ENCODE results near the gene ACOX2.

DNA sequence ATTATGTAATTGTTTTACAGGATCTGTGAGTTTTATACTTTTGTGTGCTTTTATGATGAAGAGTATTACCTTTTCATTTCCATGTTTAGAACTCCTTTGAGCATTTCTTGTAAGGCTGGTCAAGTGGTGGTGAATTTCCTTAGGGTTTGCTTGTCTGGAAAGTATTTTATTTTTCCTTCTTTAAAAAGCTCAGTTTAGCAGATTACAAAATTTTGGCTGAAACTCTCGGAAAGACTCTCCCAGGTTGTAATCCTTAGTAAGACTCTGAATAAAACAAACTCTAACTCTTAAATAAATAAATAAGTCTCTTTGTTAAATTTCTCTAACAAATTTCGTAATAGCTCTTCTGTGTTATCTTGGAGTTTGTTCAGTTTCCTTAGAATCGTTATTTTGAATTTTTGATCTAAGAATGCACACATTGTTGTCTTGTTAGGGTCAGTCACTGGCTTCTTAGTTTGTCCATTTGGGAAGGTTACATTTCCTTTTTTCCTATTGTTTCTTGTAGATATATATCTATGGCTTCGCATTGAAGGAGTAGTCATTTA is 14.7 kb upstream of the ACOX2 start:
- TF ChIP-seq CTCF (IDR thresholded peaks at IDR 0.05; ENCODE audit: low read depth, low read length) (no peak), EZH2phosphoT487 (IDR thresholded peaks at IDR 0.05; ENCODE audit: low read depth) (no peak)

Data from OCI-LY3 (cell line).